GM18526 (cell line): ENCODE data around the gene ZNF232.

ENCODE experiments used
- POLR2A ChIP-seq: IDR thresholded peaks from 3 replicates; pipeline ENCODE4 v1.6.1; 2011; ENCODE audit not compliant: insufficient read length; ENCODE audit errors: extremely low read depth

The ZNF232 gene

DNA sequence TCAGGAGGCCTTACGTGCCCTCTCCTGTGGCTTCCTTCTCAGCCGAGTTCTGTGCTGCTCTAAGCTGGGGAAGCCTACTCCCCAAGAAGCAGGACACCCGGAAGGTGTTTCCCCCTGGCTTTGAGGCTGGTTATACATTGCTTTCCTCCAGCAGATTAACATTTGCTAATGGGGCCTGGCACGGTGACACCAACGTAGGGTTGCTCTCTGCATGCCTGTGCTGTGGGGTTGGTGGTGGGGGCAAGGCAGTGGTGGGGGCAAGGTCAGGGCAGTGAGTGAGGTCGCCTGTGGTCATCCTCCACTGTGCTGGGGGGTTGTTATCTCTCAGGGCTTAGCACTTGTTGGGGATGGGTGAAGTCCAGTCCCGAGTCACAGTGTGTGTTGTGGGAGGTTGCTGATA, 8.4 kb upstream of the ZNF232 start:
- TF ChIP-seq POLR2A = no peak

DNA sequence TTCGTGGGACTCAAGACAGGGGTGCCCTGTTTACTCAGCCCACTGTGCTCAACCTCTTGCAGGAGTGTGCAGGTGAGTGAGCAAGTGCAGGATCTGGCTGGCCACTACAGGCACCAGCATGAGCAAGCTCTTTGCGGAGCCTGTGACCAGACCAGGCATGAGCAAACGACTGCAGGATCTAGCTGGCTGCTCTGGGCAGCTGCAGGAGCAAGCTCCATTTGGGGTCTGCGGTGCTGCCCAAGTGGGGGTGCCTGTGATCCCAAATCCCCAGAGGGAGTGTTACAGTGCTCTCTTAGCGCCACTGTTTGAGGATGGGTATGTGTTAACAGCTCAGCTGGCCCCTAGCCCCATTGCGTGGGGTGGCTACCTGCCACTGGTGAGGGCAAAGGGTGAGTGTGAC, 6.5 kb upstream of the ZNF232 start:
- no peak for TF ChIP-seq POLR2A

DNA sequence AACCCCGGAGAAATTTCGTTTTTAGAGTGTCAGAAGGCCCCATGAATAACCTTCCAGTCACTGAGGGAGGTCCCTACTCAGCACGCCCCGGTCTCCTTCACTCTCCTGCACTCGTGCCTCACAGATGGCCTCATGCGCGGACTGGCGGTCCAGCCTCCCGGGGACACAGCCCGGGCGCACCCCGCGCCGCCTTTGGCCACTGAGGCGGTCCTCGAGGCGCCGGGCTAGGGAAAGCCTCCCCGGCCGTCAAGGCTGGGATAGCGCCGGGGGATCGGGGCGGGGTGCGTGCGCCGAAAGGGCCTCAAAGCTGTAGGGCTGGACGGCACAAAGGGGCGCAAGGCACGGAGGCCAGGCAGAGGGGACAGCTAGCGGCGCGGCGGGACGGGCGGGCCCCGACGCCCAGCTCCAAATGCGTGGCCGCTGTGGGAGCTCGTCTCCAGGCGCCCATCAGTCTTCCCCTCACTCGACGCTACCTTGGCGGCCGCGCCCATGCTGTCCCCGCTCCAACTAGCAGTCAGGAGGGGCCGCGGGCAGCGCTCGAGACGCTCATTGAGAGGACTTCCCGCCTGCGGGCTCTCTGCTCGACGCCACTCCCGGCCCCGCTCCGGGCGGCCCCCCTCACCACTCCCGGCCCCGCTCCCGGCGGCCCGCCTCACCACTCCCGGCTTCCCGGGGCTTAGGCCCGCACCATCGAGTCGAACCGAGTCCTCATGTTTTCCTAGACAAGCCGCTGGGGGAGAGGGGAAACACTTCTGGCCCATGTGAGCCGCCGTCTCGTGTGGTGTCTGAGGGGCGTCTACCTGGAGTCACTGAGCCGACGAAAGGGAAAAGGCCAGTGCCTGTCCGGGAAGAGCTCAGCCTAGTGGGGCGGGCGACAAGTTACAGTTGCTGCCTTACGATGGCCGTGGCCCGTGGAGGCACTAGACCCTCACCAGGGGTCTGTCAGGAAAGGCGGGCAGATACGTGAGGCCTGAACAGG, 4.3 kb upstream of the ZNF232 start, which contains the start of gene USP6:
TSS of gene USP6 (plus strand) at position 360 of the 979 bp plus-strand sequence. CDS start 14,336 bp downstream, outside the sequence.
- TF ChIP-seq POLR2A = no peak

DNA sequence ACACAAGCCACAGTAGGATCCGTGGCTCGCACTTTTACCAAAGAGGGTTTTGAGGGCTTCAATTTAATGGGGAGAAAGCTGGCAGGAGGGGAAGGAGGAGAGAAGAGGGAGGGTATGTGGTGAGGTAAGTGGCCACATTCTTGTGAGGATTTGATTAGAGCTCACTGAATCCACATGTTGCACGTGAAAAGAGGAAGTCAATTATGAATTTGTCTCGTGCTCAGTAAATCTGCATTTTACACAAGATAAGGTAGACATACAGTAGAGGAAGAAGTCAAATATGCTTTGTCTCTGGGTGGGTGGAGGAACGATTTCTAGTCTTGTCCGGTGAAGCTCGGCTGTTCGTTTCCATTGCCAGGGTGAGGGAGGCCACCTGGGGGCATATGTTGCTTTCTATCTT, 862 bp downstream of the ZNF232 start:
- no peak for TF ChIP-seq POLR2A

DNA sequence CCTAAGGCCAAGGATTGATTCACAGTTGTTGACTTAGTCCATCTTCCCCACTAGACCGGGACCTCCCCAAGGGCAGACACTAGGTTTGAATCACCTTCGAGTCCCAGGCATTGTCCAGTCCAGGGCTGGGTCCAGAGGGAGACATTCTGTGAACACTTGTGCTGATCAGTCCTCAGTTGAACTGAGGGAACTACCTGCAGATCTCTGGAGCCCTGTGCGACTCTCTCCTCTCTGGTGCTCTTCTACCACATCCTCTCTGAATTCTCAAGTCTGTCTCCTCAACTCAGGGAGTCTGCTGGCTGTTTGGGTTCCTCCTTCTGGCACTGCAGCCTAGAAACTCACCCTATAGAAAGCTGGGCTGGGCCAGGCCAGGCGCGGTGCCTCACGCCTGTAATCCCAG, 10.8 kb downstream of the ZNF232 start:
- no peak for TF ChIP-seq POLR2A

DNA sequence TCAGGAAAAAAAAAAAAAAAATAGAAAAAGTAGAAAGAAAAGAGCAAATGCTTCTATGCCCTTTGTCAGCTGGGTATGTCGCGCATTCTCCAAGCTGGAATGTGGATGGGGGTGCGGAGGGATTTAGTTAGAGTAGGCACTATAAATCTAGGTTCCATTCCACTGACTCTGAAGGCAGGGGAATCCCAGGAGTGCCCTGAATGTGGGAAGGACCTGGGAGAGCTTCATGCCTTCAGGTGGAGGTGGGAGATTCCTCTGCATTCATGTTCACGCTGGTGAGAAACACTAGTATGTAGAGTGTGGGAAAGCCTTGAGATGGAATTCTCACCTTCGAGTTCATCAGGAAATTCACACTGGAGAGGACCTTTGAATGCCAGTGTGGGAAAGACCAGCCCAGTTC, 12.4 kb downstream of the ZNF232 start:
- TF ChIP-seq POLR2A = no peak

DNA sequence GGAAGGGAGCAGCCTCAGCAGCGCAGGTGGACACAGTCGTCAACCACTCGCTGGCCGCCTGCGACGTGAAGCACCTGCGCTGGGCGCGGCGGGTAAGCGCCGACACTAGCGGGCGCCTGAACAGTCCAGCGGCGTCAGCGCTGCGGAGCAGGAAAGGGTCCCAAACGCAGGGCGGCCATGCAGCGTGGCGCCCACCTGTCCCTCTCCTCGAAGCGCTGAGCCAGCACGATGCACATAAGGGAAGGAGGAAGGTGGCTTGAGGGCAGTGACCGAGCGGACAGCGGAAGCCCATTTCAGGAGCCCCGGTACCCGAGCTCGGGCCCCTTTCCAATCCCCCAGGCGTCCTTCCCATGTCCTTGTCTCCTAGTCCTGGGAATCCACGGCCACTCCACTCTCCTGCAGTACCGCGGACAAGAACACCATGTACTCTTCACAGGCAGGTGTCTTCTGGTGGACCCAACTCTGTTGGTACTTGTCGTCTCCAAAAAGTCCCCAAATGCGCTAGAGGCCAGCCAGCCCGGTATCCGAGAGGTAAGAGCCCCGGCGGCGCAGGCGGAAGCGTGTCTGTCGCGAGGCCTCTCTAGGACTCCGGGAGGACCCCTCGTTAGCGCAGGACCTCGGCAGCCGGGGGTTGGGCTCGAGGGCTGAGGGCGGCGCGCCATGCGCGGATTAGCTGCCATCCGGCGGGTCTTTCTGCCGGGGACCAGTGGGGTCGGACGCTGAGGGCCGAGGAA, 14.4 kb downstream of the ZNF232 start:
- TF ChIP-seq POLR2A = no peak

DNA sequence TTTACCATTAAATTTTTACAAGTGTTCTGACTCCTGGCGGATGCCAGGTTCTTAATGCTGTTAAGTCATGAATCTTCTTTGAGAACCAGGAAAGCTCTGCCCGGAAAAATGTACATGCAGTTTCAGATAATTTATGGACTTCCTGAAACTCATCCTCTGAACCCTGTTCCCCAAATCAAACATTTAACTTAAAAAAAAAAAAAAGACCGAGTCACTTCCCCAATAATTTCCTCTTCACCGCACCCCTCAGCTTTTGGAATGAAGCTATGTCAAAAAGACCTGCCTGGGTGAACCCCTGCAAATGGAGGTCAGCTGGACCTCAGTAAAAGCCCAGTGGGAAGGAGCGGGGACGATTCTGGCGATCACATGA, 15.0 kb downstream of the ZNF232 start:
- no peak for TF ChIP-seq POLR2A

DNA sequence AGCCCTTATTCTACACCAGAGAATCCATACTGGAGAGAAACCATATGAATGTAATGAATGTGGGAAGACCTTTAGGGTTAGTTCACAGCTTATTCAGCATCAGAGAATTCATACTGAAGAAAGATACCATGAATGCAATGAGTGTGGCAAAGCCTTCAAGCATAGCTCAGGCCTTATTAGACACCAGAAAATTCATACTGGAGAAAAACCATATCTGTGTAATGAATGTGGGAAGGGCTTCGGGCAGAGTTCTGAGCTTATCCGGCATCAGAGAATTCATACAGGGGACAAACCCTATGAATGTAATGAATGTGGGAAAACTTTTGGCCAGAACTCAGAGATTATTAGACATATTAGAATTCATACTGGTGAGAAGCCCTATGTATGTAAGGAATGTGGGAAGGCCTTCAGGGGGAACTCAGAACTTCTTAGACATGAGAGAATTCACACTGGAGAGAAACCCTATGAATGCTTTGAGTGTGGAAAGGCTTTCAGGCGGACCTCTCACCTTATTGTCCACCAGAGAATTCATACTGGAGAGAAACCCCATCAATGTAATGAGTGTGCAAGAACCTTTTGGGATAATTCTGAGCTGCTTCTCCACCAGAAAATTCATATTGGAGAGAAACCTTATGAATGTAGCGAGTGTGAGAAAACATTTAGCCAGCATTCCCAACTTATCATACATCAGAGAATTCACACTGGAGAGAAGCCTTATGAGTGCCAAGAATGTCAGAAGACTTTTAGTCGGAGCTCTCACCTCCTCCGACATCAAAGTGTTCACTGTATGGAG, 19.3 kb downstream of the ZNF232 start:
- no peak for TF ChIP-seq POLR2A

DNA sequence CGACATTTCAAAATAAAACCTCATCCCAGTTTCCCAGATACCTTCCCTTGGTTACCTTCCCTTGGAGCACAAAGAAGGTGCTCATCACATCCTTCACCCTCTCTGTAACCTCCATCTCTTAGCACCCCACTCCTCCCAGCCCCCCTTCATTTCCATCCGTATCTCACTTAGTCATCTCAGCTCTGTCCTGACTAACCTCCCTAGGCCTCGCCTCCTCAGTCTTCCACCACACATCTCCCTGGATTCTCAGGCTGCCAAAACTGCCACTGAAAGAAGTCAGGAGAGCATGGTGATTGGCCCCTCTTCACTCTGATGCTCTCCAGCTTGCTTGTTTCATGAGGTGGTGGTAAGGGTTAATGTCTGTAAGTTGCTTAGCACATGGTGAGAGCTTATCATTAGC, 31.1 kb downstream of the ZNF232 start:
- no peak for TF ChIP-seq POLR2A

DNA sequence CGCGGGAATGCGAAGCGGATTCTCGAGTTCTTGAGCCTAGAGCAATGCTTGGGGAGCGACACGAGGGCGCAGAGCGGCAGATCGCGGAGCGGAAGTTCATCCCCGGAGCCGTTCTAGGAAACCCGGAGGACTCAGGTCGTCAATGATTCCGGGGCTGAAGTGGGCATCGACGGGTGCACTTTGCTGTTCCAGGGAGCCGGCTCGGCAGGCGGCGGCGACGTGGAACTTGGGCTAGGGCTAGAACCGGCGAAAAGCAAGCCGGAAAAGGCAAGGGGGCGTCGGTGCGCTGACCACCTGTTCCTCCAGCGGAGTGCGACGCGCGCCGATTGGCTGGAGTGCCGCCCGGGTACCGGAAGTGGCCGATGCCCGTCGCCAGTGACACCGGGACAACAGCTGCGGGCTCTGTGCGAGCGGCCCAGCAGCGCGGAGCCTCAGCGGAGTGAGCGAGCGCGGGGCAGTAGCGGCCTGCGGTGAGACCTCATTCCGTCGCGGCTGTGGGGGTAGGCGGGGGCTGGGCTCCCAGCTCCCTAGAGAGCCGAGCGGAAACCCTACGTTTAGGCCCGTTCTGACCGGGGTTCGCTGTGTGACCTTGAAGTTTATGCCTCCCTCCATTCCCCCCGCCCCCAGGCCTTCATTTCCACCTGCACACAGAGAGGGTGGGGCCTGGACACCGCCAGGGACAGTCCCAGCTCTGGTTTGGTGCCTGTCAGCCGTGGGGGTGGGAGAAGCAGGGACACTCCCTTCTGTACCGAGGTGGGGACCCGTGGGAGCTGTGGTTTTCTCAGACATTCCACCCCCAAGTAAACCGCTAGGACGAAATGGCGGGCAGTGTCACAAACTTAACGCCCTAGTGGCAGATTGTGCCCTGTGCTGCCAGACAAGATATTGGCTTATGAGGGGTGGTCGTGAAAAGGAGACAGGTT, 33.3 kb downstream of the ZNF232 start, which contains the start of gene ZFP3:
TSS of gene ZFP3 (plus strand) at position 362 of the 923 bp plus-strand sequence. CDS start 13,038 bp downstream, outside the sequence.
- peak; percentile 77 for TF ChIP-seq POLR2A

DNA sequence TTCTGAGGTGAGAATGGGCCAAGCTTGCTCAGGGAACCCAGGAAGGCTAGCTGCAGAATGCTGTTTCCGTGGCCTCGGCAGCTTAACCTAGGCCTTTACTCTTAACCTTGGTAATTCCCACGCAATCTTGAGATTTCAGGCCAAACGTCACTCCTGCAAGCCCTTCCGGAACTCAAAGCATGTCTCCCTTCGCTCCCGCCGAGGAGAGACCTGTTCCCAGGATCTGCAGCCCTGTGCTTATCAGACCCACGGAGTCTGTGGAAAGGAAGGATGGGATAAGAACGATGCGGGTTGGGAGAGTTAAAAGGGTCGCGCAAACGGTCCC, 33.9 kb downstream of the ZNF232 start:
- TF ChIP-seq POLR2A = no peak

DNA sequence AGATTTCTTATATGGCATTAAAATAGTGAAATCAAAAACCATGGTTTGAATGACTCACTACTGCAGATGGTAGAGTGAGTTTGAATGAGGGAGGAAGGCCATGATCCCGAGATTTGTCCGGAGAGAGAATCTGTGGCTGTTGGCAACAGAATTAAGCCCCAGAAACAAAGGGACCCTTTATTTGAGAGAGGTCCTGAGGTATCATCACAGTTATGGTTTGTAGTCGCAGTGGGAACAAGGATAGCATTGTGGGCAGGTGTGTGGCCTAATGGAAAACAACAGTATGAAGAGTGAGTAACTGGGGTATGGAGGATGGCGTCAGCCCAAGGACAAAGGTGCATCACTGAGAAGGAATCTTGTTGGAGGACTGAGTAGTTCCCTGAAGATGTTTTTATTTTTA, 42.0 kb downstream of the ZNF232 start:
- no peak for TF ChIP-seq POLR2A

DNA sequence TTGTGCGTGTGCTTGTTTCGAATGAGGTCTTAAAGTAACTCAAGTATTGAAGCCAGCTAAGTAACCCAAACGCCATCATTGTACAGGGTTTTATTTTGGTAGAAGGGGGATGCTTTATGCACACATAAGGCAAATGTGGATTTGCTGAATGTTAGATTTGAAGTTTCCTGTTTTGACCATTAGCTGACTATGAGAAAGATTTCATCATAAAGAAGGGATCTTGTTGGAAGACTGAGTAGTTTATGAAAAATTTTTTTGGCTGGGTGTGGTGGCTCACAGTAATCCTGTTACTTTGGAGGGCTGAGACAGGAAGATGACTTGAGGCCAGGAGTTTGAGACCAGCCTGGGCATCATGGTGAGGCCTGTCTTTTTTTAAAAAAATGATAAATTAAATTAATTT, 43.4 kb downstream of the ZNF232 start:
- no peak for TF ChIP-seq POLR2A
